ENCODE measurements around the gene CCDC71.

Gene CCDC71

GRCh38 chr3:49166752-49167556, 823 bp upstream of the CCDC71 start:
- DNase-seq = no peak

- DNase-seq = no peak
Measured at GRCh38 chr3:49164983-49165720, 979 bp downstream of the CCDC71 start.

DNA sequence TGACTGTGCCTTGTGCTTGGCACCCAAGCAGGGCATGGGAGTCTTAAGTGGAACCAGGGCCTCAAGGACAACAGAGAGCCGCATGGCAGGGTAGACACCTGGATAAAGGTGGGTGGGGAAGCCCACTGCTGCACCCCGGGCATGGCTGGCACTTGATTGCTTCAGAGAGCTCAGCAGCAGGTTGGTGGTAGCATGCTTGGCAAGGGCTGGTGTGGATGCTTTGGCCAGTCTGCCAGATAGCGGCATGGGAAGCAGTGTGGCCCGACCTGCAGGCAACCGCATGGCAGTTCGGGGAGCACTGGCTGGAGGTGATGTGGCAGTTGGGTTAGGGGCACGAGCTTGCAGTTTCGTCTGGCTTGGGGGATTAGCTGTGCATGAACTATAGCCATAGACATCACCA, 2.5 kb downstream of the CCDC71 start:
- no peak for DNase-seq

DNA sequence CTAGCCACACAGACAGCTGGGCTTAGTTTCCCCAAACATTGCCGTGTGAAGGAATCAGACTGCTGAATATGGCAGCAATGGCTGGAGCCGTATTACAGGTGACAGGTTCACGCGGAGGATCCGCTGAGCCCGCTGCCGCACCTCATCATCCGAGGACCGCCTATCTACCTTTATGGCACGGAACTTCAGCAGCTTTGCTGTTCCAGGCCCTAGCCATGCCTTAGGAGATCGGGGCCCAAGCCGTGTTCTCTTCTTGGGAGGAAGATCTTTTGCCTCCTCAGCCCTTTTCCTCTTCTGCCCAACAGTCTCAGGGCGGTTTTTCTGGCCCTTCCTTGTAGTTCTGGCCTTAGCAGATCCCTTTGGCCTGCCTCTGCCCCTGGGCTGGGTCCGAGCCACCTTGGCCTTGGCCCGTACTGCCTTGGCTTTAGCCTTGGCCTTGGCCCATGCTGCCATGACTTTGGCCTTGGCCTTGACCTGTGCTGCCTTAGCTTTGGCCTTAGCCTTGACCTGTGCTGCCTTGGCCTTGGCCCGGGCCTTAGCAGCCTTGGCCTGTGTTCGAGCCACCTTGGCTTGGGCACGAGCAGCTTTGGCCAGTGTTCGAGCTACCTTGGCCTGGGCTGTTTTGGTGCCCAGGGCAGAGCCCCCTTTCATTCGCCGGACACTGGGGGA, 3.2 kb downstream of the CCDC71 start:
- DNase-seq = no peak

DNA sequence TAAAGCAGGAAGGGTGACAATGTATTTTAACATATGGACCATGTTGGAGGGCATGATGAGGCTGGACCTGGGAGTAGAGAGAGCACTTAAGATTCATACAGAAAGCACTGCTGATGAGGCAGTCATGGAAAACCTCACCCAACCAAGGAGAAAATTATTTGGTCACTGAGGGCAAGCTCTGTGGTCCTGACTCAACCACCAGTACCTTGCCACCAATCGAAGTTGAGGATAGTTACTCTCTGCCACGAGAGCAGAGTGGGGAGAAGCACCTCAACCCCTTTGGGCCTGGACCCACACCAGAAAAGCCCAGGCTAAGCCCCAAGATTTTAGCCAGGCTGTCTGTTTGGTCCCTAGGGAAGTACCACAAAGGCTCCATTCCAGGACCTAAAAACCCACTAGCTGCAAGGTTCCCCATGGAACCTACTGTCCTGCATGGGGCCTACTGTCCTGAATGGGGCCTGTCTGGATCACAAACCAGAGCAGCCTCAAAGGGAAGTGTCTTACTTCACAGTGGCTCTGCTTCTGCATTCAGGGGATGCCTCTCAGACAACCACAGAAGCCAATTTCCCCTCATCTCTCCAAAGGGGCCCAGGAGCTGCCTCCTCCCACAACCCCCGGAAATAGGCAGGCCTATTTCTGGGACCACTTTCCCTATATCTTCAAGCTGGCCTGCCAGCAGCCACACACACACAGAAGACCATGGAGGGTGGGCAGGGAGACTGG, 4.2 kb downstream of the CCDC71 start:
- no peak for DNase-seq

DNA sequence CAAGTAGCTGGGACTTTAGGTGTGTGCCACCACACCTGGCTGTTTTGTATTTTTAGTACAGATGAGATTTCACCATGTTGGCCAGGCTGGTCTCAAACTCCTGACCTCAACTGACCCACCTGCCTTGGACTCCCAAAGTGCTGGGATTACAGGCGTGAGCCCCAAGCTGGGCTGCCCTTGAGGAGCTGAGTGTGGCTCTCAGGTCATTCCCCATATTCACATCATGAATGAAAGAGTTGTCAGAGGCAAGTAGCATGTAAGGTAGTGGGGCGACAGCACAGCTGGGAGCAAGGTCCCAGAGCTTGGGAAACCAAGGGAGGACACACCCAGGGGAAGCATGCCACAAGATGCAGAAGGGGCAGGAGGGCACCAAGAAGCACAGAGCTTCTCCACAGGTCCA, 4.9 kb downstream of the CCDC71 start:
- DNase-seq = no peak

- DNase-seq = no peak
Measured at GRCh38 chr3:49158792-49159191, 7.3 kb downstream of the CCDC71 start.

- DNase-seq = no peak
Measured at GRCh38 chr3:49158103-49158709, 7.9 kb downstream of the CCDC71 start.

- no peak for DNase-seq
Measured at GRCh38 chr3:49157289-49157688, 8.8 kb downstream of the CCDC71 start.

- DNase-seq = no peak
Measured at GRCh38 chr3:49153349-49153912, 12.7 kb downstream of the CCDC71 start.

DNA sequence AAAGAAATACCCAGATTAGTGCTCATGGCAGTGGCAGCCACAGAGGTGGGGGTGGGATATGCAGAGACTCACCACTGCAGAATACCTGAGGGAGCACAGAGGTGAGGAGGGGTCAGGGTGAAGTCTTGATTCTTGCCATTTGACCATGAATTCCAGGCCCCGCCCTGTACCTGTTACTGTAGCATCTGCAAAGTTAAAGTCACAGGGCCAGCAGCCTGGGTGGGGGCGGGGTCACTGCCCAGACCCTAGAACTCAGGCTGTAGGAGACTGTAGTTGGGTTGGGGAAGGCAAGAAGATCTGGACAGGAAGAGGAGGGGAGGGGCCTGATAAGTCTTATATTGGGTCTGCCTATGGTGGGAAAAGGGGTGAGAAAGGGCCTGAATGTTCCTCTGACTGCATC, 14.5 kb downstream of the CCDC71 start:
- DNase-seq = no peak

DNA sequence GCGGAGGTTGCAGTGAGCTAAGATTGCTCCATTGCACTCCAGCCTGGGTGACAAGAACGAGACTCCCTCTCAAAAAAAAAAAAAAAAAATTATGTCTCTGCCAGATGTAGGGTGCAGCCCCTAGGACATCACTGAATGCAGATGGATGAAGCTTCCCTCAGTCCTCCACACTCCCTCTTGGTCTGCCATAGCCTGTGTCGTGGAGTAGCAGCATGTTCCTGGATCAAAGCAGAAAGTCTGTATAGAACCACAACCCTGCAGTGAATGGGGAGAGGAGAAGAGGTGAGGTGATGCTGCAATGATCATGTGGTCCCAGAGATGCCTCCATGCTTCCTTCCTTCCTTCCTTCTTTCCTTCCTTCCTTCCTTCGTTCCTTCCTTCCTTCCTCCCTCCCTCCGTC, 18.0 kb downstream of the CCDC71 start:
- DNase-seq = no peak

- no peak for DNase-seq
Measured at GRCh38 chr3:49140080-49140479, 26.1 kb downstream of the CCDC71 start.

GRCh38 chr3:49135499-49135898, 30.6 kb downstream of the CCDC71 start:
- DNase-seq = no peak

DNA sequence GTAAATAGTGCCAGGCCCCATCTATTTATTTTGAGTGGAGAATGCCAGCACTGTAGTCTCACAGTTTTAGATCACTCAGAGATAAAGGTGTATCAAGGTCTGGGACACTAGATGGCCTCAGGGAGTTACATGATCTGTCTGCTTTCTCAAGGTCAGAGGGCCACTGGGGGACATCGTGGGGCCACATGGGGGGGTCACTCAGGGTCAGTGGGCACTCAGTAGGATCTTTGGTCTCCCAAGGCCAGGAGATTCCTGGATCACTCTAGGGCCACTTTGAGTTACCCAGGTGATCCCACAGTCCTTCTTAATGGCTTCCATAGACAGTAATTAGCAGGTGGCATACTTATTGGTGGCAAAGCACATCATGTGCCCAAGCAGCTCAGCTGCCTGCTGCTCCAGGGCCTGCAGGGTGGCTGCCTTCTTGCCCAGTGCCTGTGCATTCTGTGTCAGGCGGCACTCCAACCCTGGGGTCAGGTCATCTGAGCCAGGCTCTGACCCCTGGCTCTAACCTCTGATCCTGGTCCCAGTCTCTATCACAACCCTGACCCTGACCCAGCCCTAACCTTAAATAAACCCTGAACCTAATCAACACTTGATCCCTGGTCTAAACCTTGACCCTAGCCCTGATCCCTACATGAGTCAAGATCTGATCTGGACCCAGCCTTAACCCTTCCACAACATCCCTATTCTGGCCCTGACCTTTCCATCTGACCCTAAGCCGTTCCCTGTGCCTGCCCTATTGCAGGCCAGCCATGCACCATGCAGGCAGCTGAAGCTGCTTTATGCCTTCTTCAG, 31.5 kb downstream of the CCDC71 start:
- DNase-seq = no peak

- DNase-seq = peak; percentile 1 to 29
Measured at GRCh38 chr3:49133226-49133951, 32.7 kb downstream of the CCDC71 start.

DNA sequence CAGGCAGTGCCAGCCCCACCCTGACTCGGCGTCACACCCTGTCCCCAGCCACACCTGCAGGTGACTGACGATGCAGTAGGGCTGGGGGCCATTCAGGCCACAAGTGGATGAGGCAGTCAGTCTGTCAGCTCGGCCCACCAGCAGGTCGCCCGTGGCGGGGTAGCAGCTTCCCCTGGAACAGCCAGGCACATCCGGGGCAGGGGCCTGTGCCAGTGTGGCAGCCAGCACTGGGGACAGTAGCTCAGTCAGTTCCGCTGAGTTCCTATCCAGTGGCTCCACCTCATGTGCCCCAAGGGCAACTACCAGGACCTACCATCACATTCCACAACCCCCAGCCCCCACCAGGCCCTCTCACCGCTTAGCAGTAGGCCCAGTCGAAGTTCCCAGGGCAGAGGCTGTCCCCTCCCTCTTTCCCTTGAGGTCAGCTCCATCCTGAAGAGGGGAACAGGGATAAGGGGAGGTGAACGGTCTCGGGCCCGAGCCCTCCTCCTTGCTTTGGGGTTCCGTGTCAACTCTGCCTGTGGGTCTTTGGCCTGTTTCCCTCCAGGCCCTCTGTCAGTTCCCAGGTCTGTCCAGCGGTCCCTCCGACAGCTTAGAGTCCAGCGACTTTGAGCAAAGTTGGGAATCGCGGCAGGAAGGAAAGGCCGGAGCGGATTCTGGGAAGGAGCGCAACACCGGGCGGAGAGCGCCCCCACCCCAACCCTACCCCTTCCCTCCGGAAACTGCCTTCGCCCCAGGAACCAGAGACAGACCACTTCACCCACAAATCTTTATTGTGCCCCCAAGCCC, 33.5 kb downstream of the CCDC71 start, which contains the start of gene LAMB2:
LAMB2 (minus strand) TSS at position 614 of the 789 bp plus-strand sequence; CDS start at position 431, 183 bp downstream.
- DNase-seq = no peak

GRCh38 chr3:49132073-49132436, 34.1 kb downstream of the CCDC71 start:
- DNase-seq = no peak

- no peak for DNase-seq
Measured at GRCh38 chr3:49131576-49131975, 34.6 kb downstream of the CCDC71 start.

DNA sequence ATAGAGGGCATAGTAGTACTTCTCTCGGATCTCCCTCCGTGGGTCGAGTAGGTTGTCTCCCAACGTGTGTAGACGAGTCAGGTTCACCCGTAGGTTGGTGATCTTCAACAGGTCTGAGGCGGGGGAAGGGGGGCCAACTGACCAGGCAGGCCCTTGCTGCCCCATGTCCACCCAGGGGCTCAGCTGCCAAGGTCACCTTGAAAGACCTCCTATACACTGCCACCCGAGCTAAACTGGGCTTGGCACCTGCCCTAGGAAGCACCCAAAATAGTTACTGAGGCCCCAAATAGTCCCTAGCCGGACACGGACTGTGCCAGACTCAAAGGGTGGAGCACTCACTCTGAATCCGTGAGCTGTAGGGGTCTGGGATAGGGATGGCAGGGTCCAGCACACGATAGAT, 35.1 kb downstream of the CCDC71 start:
- DNase-seq = no peak
